Measurements from ENCODE around the gene FEN1.

Gene FEN1

DNA sequence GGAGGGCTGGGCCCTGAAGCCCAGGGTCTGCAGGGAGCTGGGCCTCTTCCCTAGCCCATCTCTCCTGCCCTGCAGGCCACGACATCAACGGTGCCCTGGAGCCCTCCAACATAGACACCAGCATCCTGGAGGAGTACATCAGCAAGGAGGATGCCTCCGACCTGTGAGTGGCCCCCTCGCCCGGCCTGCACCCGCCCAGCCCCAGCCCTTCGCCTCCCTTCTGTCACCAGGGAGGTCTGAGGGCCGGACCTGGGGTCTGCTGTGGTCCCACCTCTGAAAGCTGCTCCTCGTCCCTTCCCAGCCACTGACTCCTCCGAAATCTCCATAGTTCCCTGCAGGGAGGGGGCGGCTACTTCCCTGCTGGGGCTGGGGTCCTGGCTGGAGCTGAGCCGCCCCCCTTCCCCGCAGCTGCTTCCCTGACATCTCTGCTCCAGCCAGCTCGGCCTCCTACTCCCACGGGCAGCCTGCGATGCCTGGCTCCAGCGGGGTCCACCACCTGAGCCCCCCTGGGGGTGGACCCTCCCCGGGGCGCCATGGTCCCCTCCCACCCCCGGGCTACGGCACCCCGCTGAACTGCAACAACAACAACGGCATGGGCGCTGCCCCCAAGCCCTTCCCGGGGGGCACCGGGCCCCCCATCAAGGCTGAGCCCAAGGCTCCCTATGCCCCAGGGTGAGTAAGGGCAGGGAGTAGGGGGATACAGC is 27.0 kb upstream of the FEN1 start:
- Histone ChIP-seq H3K27me3 (ENCODE audit: insufficient read depth, poor library complexity, severe bottlenecking) (no peaks in the 10 kb centered on the region), H3K4me3 (ENCODE audit: severe bottlenecking) (no peak overlapping the region), H3K4me1 (ENCODE audit: insufficient read depth, poor library complexity, severe bottlenecking) (no peaks in the 10 kb centered on the region), H3K27ac (ENCODE audit: poor library complexity, severe bottlenecking) (no peak overlapping the region), H3K36me3 (ENCODE audit: low read depth) (no peaks in the 10 kb centered on the region), H3K9me3 (ENCODE audit: severe bottlenecking) (no peaks in the 10 kb centered on the region)
- ATAC-seq (ENCODE audit: low read depth): no peak
- DNase-seq (ENCODE audit: low spot score): no peak
- no peak for TF ChIP-seq CTCF (IDR thresholded peaks at IDR 0.05; ENCODE audit: poor library complexity, severe bottlenecking)

GRCh38 chr11:61766353-61766841 is 26.3 kb upstream of the FEN1 start:
- Histone ChIP-seq H3K4me1 (ENCODE audit: insufficient read depth, poor library complexity, severe bottlenecking) (no peaks in the 10 kb centered on the region), H3K27ac (ENCODE audit: poor library complexity, severe bottlenecking) (no peak overlapping the region), H3K27me3 (ENCODE audit: insufficient read depth, poor library complexity, severe bottlenecking) (no peaks in the 10 kb centered on the region), H3K4me3 (ENCODE audit: severe bottlenecking) (no peak overlapping the region), H3K9me3 (ENCODE audit: severe bottlenecking) (no peaks in the 10 kb centered on the region), H3K36me3 (ENCODE audit: low read depth) (no peaks in the 10 kb centered on the region)
- no peak for TF ChIP-seq CTCF (IDR thresholded peaks at IDR 0.05; ENCODE audit: poor library complexity, severe bottlenecking)
- ATAC-seq (ENCODE audit: low read depth) (peak; percentile 24; the same call in 2 of the 3 replicates), DNase-seq (ENCODE audit: low spot score) (no peak)

DNA sequence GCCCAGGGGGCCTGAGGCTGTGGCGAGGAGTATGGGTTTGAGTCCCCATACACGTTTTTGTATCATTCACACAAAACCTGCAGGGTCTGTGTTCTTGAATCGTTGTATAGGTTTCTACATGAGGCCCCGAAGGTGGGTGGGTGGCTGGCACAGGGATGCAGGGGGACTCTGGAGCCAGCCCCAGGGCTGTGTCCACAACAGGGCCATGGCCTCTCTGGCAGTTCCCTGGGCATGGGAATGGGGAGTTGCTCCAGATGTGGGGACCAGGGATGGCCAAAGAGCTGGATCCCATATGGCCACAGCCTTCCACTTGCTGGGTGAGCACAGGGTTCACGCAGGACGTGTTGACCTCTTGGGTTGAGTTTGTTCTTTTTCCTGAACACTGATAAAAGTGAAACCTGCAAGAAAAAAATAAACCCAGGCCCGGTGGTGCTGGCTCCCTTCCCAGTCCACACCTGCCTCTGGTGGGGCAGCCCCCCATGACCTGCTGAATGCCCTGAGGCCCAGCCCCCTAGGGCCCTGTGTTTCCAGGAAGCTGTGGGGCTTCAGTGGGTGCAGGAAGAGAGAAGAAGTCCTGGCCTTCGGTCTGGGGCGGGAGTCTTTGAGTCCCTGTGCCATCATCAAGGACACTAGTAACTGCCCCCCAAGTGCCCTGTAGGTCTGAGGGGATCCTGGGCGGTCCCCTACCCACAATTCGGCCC is 24.2 kb upstream of the FEN1 start:
- TF ChIP-seq CTCF (IDR thresholded peaks at IDR 0.05; ENCODE audit: poor library complexity, severe bottlenecking): no peak
- H3K9me3 ChIP-seq (ENCODE audit: severe bottlenecking): no peaks in the 10 kb centered on the region
- H3K36me3 ChIP-seq (ENCODE audit: low read depth): no peaks in the 10 kb centered on the region
- H3K4me3 ChIP-seq (ENCODE audit: severe bottlenecking): no peak overlapping the region
- no peaks in the 10 kb centered on the region for H3K4me1 ChIP-seq (ENCODE audit: insufficient read depth, poor library complexity, severe bottlenecking)
- ATAC-seq (ENCODE audit: low read depth) (no peak), DNase-seq (ENCODE audit: low spot score) (no peak)
- no peaks in the 10 kb centered on the region for H3K27me3 ChIP-seq (ENCODE audit: insufficient read depth, poor library complexity, severe bottlenecking)
- no peak overlapping the region for H3K27ac ChIP-seq (ENCODE audit: poor library complexity, severe bottlenecking)

GRCh38 chr11:61769169-61769920 is 23.4 kb upstream of the FEN1 start:
- H3K4me3 ChIP-seq (ENCODE audit: severe bottlenecking): no peak overlapping the region
- no peak for DNase-seq (ENCODE audit: low spot score)
- no peaks in the 10 kb centered on the region for H3K36me3 ChIP-seq (ENCODE audit: low read depth)
- no peak overlapping the region for H3K27ac ChIP-seq (ENCODE audit: poor library complexity, severe bottlenecking)
- H3K4me1 ChIP-seq (ENCODE audit: insufficient read depth, poor library complexity, severe bottlenecking): no peaks in the 10 kb centered on the region
- no peak for TF ChIP-seq CTCF (IDR thresholded peaks at IDR 0.05; ENCODE audit: poor library complexity, severe bottlenecking)
- no peaks in the 10 kb centered on the region for H3K27me3 ChIP-seq (ENCODE audit: insufficient read depth, poor library complexity, severe bottlenecking)
- no peaks in the 10 kb centered on the region for H3K9me3 ChIP-seq (ENCODE audit: severe bottlenecking)
- ATAC-seq (ENCODE audit: low read depth): no peak
